ENCODE results near the gene TNFRSF13B.
"Not testable (repeated sequence)": the region's sequence is repeated elsewhere in the genome, so short reads cannot be mapped to it uniquely, and the experiment has no call there.

The TNFRSF13B gene

GRCh38 chr17:16927641-16928321, 44.1 kb downstream of the TNFRSF13B start:
- no peak for DNase-seq

GRCh38 chr17:16926571-16927451, 45.1 kb downstream of the TNFRSF13B start:
- DNase-seq = no peak

- no peak for DNase-seq
Observed at GRCh38 chr17:16926061-16926511, 45.8 kb downstream of the TNFRSF13B start.

- DNase-seq = no peak
Observed at GRCh38 chr17:16925461-16926060, 46.4 kb downstream of the TNFRSF13B start.

GRCh38 chr17:16924696-16925440, 47.0 kb downstream of the TNFRSF13B start:
- no peak for DNase-seq

- DNase-seq = no peak
Observed at GRCh38 chr17:16923904-16924695, 47.8 kb downstream of the TNFRSF13B start.

GRCh38 chr17:16923097-16923903, 48.6 kb downstream of the TNFRSF13B start:
- no peak for DNase-seq

- no peak for DNase-seq
Observed at GRCh38 chr17:16922386-16923096, 49.4 kb downstream of the TNFRSF13B start.

GRCh38 chr17:16921451-16921850, 50.5 kb downstream of the TNFRSF13B start:
- not testable (repeated sequence) for DNase-seq

- no peak for DNase-seq
Observed at GRCh38 chr17:16920628-16921020, 51.3 kb downstream of the TNFRSF13B start.

GRCh38 chr17:16919663-16920627, 52.0 kb downstream of the TNFRSF13B start:
- DNase-seq = no peak

- DNase-seq = no peak
Observed at GRCh38 chr17:16918443-16918842, 53.5 kb downstream of the TNFRSF13B start.

- DNase-seq = no peak
Observed at GRCh38 chr17:16917671-16918394, 54.1 kb downstream of the TNFRSF13B start.

GRCh38 chr17:16916557-16916920, 55.4 kb downstream of the TNFRSF13B start:
- DNase-seq = no peak

- DNase-seq = peak in 18 of 56 donors; percentile 7 to 70 (median 18)
Observed at GRCh38 chr17:16915752-16916556, 56.0 kb downstream of the TNFRSF13B start.

- no peak for DNase-seq
Observed at GRCh38 chr17:16913463-16913862, 58.5 kb downstream of the TNFRSF13B start.
